Activated CD4-positive, alpha-beta T cell treated with anti-CD3 and anti-CD28 coated beads, Interleukin-2, amount 50 U/mL, for 16 hours (primary cell): Measurements from ENCODE around the gene STAT2.
"Not testable (repeated sequence)": the region's sequence is repeated elsewhere in the genome, so short reads cannot be mapped to it uniquely, and the experiment has no call there.

ENCODE experiments used
- DNase-seq: peaks from one replicate; pipeline ENCODE4 v3.0.0-alpha.2; 2020

The STAT2 gene

GRCh38 chr12:56359851-56360767, at the start of gene STAT2:
STAT2 (minus strand) TSS chr12:56360107; CDS start chr12:56356571, 3,536 bp downstream.
- peak; percentile 100 for DNase-seq

GRCh38 chr12:56408799-56409417, 49.0 kb upstream of the STAT2 start:
- no peak for DNase-seq

DNA sequence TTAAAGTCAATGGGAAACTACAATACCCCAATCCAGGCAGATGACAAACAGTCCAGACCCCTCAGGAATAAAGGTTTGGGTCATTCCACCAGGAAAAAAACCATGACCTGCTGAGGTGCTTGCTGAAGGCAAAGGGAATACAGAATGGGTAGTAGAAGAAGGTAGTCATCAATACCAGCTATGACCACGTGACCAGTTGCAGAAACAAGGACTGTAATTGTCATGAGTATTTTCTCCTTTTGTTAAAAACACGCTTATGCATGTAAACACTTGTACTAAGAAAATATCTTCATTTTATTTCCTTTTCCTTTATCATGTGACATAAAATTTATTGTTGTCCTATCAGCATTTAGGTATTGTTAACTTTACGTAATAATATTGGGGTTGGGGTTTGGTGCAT, 44.3 kb upstream of the STAT2 start:
- not testable (repeated sequence) for DNase-seq

- DNase-seq = not testable (repeated sequence)
These were observed 41.7 kb upstream of the STAT2 start for GRCh38 chr12:56401612-56402011.

DNA sequence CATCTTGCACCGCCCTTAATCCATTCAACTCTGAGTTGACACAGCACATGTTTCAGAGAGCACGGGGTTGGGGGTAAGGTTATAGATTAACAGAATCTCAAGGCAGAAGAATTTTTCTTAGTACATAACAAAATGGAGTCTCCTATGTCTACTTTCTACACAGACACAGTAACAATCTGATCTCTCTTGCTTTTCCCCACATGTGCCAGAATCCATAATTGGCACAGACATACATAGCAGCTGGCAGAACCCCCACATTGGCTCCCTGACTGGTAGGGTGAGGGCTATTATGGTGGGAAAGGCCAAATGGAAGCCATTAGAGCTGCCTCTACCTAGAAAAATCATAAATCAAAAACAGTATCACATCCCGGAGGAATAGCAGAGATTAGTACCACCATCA, 41.2 kb upstream of the STAT2 start:
- DNase-seq = not testable (repeated sequence)

DNA sequence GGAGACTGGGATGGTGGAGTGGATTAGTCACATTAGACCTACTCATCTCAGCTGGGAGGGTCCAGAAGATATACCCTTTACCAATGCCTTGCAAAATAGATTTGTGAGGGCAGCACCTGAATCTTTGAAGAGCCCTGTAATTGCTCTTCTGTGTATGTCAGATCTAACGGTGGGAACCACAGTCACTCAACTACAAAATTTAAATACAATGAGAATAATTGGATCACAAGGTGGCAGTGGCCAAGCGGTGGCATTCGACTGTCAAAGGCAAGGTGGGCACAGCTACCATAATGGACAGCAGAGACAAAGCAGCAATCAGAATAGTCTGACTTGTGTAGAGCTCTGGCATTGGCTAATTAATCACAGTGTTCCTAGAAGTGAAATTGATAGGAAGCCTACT, 39.6 kb upstream of the STAT2 start:
- not testable (repeated sequence) for DNase-seq

DNA sequence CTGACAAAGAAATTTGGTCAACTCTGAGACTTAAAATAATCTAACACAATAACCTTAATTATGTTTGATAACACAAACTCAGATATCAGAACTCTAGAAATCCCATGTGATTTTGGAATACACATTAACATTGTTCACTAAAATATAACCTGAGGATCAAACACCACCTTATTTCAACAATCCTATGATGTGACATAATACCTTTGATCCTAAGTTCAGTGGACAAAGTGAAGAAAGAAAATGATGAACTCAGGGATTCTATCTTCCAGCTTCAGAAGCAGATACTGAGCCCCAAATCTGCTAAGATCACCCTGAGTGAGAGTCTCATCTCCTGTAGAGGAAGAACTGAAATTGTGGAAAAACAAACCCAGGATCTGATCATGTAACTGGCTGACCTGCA, 38.4 kb upstream of the STAT2 start:
- DNase-seq = no peak

- DNase-seq = no peak
These were observed 32.4 kb upstream of the STAT2 start for GRCh38 chr12:56392331-56392730.

DNA sequence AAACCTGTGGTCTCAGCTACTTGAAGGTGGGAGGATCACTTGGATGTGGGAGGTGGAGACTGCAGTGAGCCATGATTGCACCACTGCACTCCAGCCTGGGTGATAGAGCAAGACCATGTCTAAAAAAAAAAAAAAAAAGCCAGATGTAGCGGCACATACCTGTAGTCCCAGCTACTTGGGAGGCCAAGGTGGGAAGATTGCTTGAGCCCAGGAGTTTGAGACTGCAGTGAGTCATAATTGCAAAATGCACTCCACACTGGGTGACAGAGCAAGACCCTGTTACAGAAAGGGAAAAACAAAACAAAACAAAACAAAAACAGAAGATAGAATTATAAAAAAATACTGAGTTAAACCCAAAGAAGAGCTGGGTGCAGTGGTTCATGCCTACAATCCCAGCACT, 31.8 kb upstream of the STAT2 start:
- DNase-seq = no peak

DNA sequence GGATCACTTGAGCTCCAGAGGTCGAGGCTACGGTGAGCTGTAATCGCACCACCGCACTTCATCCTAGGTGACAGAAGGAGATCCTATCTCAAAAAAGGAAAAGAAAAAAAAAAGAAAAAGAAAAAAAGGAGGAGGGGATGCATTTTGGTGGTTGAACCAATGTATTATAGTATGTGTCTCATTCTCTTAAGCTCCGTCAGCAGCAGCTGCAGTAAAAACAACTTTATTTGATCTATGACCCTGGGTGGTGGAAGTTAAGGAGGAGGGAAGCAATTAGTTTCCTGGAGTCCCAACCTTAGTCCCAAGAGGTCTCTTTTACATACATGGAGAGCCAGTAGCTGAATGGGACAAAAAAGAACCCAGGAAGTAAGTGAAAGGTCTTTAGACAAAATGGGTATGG, 29.5 kb upstream of the STAT2 start:
- no peak for DNase-seq

GRCh38 chr12:56387152-56387736, 27.3 kb upstream of the STAT2 start:
- no peak for DNase-seq

GRCh38 chr12:56385873-56386272, 26.0 kb upstream of the STAT2 start:
- DNase-seq = no peak

DNA sequence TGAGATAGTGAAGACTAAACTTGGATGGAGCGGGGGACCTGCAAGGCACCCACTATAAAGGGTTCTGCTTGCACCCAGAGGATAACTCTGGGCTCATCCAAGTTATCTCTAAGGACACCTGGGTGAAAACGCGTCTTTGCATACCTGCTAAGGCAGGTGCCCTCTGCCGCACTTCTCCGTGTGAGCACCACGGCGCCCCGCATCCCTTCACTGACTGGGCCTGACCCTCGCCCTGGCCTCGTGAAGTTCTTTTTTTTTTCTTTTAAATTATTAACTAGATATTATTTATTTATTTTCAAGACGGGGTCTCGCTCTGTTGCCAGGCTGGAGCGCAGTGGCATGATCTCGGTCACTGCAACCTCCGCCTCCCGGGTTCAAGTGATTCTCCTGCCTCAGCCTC, 22.7 kb upstream of the STAT2 start:
- DNase-seq = no peak

DNA sequence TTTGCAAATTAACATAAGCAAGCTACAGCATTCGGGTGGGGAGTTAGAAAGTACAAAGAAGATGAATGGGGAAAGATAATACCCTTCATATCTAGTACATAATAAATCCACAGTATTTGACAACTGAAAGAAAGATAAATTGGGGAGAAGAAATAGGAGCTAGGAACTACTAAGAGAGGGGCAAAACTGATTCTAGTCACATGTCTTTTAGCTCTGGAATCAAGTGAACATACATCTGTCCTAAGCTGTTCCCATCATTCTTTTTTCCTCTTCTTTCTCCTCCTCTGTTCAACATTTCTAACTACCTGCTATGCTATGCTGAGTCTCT, 18.0 kb upstream of the STAT2 start:
- no peak for DNase-seq

GRCh38 chr12:56377310-56377988, 17.5 kb upstream of the STAT2 start:
- peak; percentile 20 for DNase-seq

GRCh38 chr12:56375598-56376434, 15.9 kb upstream of the STAT2 start:
- no peak for DNase-seq

GRCh38 chr12:56374726-56375597, 15.1 kb upstream of the STAT2 start:
- no peak for DNase-seq

GRCh38 chr12:56373515-56373914, 13.6 kb upstream of the STAT2 start:
- DNase-seq = no peak

DNA sequence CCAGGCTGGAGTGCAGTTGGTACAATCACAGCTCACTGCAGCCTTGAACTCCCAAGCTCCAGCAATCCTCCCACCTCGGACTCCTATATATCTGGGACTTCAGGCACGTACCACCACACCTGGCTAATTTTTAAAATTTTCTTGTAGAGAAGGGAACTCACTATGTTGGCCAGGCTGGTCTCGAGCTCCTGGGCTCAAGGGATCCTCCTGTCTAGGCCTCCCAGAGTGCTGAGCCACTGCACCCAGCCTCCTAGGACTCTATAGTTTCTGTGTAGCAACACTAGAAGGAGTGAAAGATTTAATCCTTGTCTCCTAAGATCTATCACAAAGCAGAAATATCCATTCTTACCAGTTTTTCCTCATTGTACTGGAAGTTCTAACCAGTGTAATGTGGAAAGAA, 7.0 kb upstream of the STAT2 start:
- DNase-seq = no peak

DNA sequence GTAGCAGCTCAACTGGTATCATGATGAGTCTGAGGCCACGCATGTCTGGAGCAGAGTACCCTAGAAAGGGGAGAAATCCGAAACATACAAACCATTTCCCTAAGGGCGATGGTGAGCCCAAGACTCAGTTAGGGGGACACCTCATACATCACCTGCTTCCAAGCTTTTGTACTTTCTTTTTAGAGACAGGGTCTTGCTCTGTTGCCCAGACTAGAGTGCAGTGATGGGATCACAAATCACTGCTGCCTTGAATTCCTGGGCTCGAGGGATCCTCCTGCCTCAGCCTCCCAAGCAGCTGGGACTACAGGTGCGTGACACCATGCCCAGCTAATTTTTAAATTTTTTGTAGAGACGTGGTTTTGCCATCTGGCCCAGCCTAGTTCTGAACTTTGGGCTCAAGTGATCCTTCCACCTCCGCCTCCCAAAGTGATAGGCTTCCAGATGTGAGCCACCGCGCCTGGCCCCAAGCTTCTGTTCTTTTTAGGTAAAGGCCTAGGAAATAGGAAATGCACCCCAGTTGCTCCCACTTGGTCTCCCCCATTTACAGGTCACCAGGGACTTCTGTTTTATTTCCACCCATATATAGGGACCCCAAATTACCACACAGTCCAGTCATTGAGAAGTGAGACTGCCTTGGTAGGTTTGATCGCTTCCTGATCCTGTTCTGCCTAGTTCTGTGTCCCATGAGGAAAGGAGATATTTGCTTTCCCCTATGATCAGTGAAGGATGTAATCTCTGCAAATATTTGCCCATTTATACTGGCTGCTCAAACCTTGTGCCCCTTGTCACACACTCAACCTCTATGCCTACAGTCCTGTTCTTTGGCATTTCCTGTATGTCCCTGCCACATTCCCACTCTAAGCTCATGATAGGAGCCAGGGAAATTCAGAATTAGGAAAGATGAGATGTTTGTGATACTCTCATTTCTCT, 2.5 kb upstream of the STAT2 start, which contains the start of gene APOF:
Gene APOF, minus strand, starts transcription at position 728 of the 930 bp plus-strand sequence. Its CDS starts 112 bp downstream, at position 616.
- DNase-seq = no peak
